HG02973 (cell line): ENCODE data around the gene TMEM235.
"Not testable (repeated sequence)": the region's sequence is repeated elsewhere in the genome, so short reads cannot be mapped to it uniquely, and the experiment has no call there.

Source experiments
- ATAC-seq: cut with Tn5 transposase; IDR thresholded peaks from one replicate; pipeline ENCODE4 v1.9.1; 2021; ENCODE audit warnings: moderate library complexity; ENCODE audit not compliant: unreplicated experiment

The TMEM235 gene

GRCh38 chr17:78214706-78215061 is 16.7 kb upstream of the TMEM235 start:
- no peak for ATAC-seq

- ATAC-seq: no peak
Measured at GRCh38 chr17:78219396-78220150, 11.9 kb upstream of the TMEM235 start.

GRCh38 chr17:78223061-78223460 is 8.4 kb upstream of the TMEM235 start:
- ATAC-seq: no peak

GRCh38 chr17:78223765-78224164 is 7.7 kb upstream of the TMEM235 start:
- ATAC-seq: no peak

- ATAC-seq: no peak
Measured at GRCh38 chr17:78224231-78225087, 7.0 kb upstream of the TMEM235 start.

GRCh38 chr17:78225088-78225865 is 6.2 kb upstream of the TMEM235 start:
- no peak for ATAC-seq

- no peak for ATAC-seq
Measured at GRCh38 chr17:78226055-78226758, 5.2 kb upstream of the TMEM235 start.

GRCh38 chr17:78226759-78227454 is 4.5 kb upstream of the TMEM235 start:
- no peak for ATAC-seq

- ATAC-seq: no peak
Measured at GRCh38 chr17:78227455-78227916, 3.9 kb upstream of the TMEM235 start.

GRCh38 chr17:78228176-78228575 is 3.3 kb upstream of the TMEM235 start:
- no peak for ATAC-seq

GRCh38 chr17:78230252-78230962 is 1.0 kb upstream of the TMEM235 start:
- no peak for ATAC-seq

GRCh38 chr17:78231991-78232858 is 794 bp downstream of the TMEM235 start:
- ATAC-seq: no peak

- no peak for ATAC-seq
Measured at GRCh38 chr17:78232859-78233173, 1.4 kb downstream of the TMEM235 start.

- no peak for ATAC-seq
Measured at GRCh38 chr17:78233678-78234077, 2.2 kb downstream of the TMEM235 start.

GRCh38 chr17:78234261-78234865 is 2.9 kb downstream of the TMEM235 start:
- ATAC-seq: no peak

- not testable (repeated sequence) for ATAC-seq
Measured at GRCh38 chr17:78235022-78235421, 3.6 kb downstream of the TMEM235 start.

- ATAC-seq: no peak
Measured at GRCh38 chr17:78235885-78236284, 4.5 kb downstream of the TMEM235 start.
